ENCODE results near the gene ALOX5AP.

Gene ALOX5AP

DNA sequence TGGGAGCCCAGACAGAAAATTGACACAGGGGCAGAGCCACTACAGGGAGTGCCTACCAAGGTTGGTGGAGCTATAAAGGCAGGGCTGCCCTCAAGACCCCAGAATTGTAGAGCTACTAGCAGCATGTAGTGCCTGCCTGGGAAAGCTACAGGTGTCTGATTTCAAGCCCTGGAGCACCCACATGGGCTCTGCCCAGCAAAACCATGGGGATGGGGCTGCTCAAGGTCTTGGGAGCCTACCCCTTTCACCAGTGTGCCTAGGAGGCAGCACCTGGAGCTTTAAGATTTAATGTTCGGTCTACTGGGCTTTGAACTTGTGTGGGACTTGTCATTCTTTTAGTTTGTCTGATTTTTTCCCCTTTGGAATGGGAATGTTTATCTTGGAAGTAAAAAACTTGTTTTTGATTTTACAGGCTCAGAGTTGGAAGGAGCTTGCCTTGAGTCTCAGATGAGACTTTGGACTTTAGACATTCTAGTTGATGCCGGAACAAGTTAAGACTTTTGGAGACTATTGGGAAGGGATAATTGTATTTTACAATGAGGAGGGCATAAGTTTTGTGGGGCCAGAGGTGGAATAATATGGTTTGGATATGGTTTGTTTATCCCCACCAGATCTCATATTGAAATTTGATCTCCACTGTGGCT lies 45.1 kb downstream of the ALOX5AP start:
- no peak for TF ChIP-seq GATA3 (IDR thresholded peaks at IDR 0.05; ENCODE audit: low read depth, low read length)

DNA sequence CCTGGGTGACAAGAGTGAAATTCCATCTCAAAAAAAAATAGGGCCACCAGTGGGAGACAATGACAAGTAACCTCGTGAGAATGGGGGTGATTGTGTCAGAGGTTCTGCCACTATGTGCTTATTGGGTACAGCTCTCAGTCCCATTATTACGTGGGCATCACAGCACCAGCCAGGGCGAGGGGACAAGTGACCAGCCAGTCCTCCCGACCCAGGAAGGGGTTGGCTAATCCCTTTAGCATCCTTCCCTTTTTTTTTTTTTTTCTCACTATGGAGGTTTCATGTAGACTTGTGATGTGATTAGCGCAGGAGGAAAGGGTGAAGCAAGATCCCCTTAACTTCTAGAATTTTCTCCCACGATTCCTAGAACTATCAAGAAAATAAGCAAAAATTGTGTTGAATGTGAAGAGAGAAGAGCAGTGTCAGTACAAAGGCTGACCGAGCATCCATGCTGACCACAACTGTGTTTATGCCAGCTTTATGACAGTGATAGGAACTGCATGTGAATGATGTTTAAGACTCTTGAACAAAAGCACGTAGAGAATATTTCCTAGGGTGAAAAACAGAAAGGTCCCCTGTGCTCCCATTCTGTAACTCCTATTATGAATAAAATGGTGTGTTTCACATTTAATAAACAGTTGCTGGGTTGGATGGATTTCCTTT lies 50.0 kb downstream of the ALOX5AP start:
- no peak for TF ChIP-seq GATA2 (IDR thresholded peaks at IDR 0.05; ENCODE audit: low read depth, low read length)
- TF ChIP-seq GATA3 (IDR thresholded peaks at IDR 0.05; ENCODE audit: low read depth, low read length): no peak

DNA sequence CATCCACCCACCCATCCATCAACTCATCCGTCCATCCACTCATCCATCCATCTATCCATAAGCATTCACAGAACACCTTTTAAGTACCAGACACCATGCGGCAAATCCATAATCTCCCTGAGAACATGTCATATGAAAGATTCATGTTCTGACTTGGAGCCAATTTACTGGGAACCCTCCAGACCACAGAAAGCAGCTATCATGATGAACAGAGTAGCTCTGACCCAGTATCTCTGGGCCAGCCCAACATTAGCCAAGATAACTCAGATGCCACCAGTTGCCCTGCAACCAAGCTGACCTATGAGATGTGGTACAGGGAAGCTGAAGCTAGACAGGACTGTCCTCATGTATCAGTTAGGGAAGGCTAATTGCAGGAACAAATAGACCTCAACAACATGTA lies 51.3 kb downstream of the ALOX5AP start:
- TF ChIP-seq GATA3 (IDR thresholded peaks at IDR 0.05; ENCODE audit: low read depth, low read length): no peak
- TF ChIP-seq GATA2 (IDR thresholded peaks at IDR 0.05; ENCODE audit: low read depth, low read length): no peak

DNA sequence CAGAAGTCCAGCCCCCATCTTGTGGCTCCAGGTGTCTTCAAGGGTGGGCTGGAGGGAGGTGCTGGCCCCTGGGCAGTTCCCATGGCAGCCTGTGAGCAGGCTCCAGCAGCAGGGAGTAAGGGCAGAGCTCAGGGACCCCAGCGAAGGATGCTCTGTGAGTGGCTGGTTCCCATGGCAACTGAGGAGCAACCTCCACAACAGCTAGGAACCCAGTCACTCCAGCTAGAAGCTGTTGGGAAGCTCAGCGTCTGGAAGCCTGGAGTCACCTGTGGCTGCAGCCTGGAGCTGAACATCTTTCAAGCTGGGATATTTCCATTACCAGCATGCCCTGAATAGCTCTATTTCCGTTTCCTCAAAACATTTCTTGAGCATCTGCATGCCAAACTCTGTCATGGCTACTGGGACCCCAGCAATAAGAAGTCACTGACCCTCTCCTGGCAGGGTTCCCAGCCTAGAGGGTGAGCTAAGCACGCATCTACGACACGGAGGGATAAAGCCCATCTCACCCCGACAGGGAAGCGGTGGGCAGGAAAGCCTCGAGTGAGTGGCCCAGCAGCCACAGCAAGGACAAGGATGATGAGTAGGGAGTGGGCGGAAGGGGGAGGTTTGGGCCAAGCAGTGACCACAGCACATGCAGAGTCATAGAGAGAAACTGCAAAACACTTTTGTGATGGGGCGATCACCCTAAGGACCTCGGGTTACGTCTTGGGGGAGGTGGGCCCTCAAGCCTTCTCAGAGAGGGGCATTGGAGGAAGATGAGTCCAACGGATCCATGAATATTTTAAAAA lies 52.6 kb downstream of the ALOX5AP start:
- no peak for TF ChIP-seq GATA3 (IDR thresholded peaks at IDR 0.05; ENCODE audit: low read depth, low read length)
- no peak for TF ChIP-seq GATA2 (IDR thresholded peaks at IDR 0.05; ENCODE audit: low read depth, low read length)

DNA sequence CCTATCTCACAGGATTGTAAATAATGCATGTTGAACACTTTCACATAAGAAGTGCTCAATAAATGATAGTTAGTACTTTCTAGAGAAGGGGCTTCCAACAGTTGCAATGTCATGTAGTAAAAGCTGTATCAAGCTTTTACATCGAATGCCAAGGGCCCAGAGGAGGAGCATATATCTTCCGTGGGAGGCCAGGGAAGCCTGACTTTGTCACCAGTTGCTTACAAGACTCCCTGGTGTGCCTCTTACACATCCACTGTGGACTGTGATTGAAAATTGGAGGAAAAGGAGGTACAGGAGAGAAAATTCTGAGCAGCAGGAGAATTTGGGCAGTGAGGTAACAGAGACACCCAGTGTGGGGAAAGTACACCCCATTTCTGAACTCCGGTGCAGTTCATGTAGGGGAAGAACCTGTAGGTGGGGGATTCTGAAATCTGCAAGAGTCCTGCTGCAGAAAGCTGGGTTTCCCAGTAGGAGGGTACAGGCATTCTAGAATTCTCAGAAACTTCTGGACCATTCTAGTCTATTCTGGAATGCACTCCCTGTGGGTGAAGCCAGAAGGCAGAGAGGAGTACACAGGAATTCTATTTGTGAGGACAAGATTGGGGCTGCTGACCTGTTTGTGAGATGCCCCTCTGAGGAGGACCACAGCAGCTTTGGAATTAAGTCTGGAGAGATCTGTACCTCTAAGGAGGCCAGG lies 54.0 kb downstream of the ALOX5AP start:
- TF ChIP-seq GATA3 (IDR thresholded peaks at IDR 0.05; ENCODE audit: low read depth, low read length) (no peak), GATA2 (IDR thresholded peaks at IDR 0.05; ENCODE audit: low read depth, low read length) (no peak)

DNA sequence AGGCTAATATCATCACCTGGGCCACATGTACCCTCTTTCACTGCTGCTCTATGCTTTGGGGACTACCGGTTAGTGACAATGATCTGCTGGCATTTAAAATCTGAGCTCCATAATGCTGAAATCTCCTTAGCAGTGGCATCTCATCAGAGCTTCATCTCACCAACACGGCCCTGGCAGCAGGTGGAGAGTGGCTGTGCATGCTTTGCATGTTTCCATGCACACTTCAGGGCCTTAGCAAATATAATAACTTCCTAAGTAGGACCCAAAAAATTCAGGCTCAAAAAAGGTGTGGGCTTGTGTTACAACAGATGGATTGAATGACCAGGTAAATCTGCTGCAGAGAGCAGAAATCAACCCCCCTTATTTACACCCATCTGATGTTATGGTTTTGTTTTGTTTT lies 55.2 kb downstream of the ALOX5AP start:
- no peak for TF ChIP-seq GATA2 (IDR thresholded peaks at IDR 0.05; ENCODE audit: low read depth, low read length)

DNA sequence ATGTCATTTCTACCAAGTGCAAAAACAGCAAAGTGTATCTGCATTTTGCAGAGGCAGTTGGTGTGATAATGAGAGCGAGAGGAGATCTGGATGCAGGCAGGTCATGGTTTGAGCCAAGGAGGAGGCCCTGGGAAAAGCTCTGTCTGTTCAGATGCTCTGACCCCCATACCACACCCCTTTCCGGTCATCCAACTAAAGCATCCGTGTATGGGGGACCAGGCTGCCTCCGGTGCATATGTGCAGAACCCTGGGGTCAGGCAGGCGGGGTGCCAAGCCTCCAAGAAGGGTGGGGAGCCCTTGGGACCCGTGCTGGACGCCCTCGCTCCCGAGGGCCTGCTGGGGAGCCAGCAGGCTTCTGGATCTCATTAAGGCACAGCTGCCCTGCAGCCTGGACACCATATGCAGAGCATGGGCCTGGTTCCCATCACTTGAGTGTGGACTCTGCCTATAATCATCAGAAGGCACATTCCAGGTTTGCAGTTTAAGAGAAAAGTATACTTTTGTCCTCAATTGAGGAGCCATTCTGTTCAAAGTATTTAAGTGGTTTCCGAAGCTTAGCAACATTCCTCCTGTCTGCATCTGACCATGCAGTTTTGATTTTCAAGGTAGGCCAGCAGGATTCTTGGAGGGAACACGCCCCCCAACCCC lies 56.1 kb downstream of the ALOX5AP start:
- TF ChIP-seq GATA3 (IDR thresholded peaks at IDR 0.05; ENCODE audit: low read depth, low read length): no peak
- peak; percentile 22; the same call in 1 of the 2 replicates for TF ChIP-seq GATA2 (IDR thresholded peaks at IDR 0.05; ENCODE audit: low read depth, low read length)

DNA sequence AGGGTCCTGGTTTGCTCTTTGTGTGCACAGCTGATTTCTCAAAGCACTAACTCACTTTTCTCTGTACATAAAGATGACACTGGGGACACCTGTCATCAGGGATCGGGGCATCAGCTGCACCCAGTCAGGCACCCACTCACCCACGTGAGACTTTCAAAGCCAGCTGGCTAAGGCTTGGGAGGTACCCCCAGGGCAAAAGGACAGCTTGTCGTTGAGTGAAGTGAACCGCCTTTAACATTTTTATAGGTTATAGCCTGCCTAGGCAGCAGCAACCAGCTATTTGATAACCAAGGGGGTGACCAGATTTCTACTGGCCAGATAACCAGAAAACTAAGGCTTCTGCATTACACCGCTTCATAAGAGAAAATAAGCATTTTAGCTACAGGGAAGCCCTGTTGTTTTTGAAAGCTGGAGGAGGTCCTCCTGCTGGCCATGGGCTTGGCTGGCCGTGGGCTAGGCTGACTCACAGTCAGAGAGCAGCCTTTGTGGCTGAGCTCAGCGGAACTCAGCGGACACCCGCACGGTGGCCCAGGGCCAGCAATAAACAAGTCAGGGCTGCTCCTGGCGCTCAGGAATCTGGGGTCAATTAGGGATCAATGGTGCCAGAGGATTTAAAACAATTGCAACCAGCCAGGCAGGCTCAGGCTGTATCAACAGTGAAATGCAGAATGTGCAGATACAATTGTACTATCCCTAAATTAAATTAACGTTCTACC lies 57.1 kb downstream of the ALOX5AP start:
- TF ChIP-seq GATA2 (IDR thresholded peaks at IDR 0.05; ENCODE audit: low read depth, low read length) (peak; percentile 27; the same call in 1 of the 2 replicates), GATA3 (IDR thresholded peaks at IDR 0.05; ENCODE audit: low read depth, low read length) (no peak)

DNA sequence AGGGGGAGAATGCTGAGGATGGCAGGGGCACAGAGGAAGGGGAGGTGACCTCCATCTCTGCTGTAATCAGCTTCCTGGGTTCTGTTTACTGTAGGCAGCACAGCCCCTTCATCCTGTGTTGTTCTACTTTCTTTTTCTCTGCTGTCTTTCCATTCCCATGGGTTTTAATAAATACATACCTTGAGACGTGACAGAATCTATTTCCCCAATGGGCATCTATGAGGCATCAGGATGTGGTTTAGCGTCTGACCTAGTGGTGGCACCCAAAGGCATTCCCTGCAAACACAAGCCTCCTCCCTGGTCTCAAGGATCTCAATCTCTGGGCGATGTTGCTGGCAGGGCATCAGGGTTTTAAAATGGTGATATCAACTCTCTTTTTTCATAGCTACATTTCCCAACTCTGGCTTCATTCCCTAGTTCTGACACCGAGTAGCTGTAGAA lies 60.8 kb downstream of the ALOX5AP start:
- no peak for TF ChIP-seq GATA2 (IDR thresholded peaks at IDR 0.05; ENCODE audit: low read depth, low read length)
- TF ChIP-seq GATA3 (IDR thresholded peaks at IDR 0.05; ENCODE audit: low read depth, low read length): no peak

DNA sequence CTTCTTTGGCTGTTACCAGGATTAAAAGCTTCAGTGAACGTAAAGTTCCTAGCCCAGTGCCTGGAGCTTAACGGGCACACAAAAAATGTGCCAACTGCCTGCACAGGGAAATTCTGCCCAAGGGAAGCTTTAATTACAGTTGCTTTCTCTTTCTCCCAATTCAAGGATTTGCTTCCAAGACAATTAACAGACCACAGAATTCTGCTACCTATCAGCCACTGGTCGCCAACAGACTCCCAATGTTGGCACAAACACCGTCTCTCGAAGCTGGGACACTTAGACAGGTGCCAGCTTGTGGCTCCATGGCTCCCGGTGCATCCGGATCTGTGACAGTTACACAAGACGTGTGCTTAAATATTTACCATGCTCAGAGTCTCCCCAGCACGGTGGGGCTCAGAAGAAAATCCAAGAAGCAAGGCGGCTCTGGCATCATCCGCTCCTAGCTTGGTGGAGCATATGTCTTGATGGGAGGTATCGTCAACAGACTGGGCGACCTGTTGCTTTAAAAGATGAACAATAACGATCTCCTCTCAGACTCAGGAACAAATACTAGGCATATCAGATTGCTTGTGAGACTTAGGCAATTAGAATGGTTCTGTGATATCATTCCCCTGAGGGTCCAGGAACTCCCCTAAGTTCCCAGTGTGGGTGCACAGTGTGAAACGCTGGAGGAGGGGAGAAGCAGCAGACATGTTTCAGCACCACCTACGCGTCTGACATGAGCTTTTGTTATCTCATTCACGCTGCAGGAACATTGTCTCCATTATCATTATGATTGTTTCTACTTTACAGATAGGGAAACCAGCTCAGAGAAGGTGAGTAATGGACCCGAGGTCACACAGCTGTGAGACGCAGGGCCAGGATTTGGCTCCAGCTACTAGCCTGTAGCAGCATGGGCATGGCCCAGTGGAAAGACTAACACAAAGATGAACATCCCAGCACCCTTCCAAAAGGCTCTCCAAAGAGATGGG lies 61.6 kb downstream of the ALOX5AP start:
- TF ChIP-seq GATA3 (IDR thresholded peaks at IDR 0.05; ENCODE audit: low read depth, low read length) (no peak), GATA2 (IDR thresholded peaks at IDR 0.05; ENCODE audit: low read depth, low read length) (no peak)

DNA sequence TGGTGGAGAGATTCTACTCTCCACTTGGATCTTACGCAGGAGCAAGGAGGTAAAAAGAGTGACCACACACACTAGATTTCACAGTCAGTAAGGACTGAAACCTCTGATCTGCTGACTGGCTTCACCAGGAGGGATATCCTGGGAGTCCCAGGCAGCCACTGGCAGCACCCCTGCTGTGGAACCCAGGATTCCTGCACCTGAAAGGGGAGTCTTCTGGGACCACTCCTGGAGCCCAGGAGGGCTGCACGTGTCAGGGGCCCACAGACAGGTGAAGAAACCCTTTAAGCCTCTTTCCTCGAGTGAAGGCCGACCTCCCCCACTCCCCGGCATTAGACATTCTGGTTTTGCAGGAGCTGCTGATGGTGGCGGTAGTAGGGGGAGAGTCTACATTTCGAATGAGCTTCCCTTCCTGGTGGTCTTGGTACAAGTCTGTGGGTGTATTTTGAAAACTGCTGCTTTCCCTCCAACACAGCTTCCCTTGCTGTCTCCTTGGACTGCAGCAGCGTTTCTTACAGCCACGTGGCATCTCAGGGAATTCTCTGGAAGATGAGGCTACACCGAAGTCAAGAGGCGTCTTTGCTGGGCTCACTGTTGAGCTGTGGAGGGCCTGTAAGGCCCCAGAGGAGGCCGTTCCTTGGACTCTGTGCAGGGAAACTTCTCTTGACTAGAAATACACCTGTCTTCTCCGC lies 62.6 kb downstream of the ALOX5AP start:
- TF ChIP-seq GATA3 (IDR thresholded peaks at IDR 0.05; ENCODE audit: low read depth, low read length): no peak
- no peak for TF ChIP-seq GATA2 (IDR thresholded peaks at IDR 0.05; ENCODE audit: low read depth, low read length)

Data from SH-SY5Y (cell line).